Left lung (tissue), 10 donors: ENCODE measurements around the gene APOBEC3F. TPM values are rescaled to one million over a fixed set of nuclear protein-coding genes. Genes with fewer than 3 reads are reported as not detected.
A peak's percentile ranks its signal among the peaks of the same experiment; 100 is the strongest.

Experiments
- ATAC-seq: fragments of 200-7000 bp; cut with Tn5 transposase; one replicate; pipeline ENCODE4 v1.9.1; 2020; ENCODE audit warnings: moderate library complexity
- DNase-seq, 4 donors: peaks; one replicate each; pipeline ENCODE4 v3.0.0-alpha.2; 2013 to 2020
- H3K27ac ChIP-seq, 2 donors: fragments of 200-600 bp; sonication (generic) in 1 of 2; one replicate each; pipeline versions ENCODE4 v1.5.0 to v1.8.0; 2020 to 2021
- H3K27me3 ChIP-seq, 2 donors: fragments of 200-600 bp; sonication (generic) in 1 of 2; one replicate each; pipeline versions ENCODE4 v1.5.0 to v1.8.0; 2020 to 2021
- H3K36me3 ChIP-seq, 2 donors: fragments of 200-600 bp; sonication (generic) in 1 of 2; one replicate each; pipeline versions ENCODE4 v1.5.0 to v1.8.0; 2020 to 2021
- H3K4me1 ChIP-seq, 2 donors: fragments of 200-600 bp; one replicate each; pipeline ENCODE4 v1.8.0; 2021
- H3K4me3 ChIP-seq, 2 donors: fragments of 200-600 bp; sonication (generic) in 1 of 2; one replicate each; pipeline versions ENCODE4 v1.5.0 to v1.8.0; 2020 to 2021; ENCODE audit warnings: mild to moderate bottlenecking in 1 of 2
- H3K9me3 ChIP-seq, 2 donors: fragments of 200-600 bp; sonication (generic) in 1 of 2; one replicate each; pipeline versions ENCODE4 v1.5.0 to v1.8.0; 2020 to 2021
- intact Hi-C, 2 donors: fragments of 100-400 bp; cut with DNase I; formaldehyde crosslinking; loops; one replicate each; pipeline versions ENCODE4 v1.11.2 to v1.14.2; 2022
- polyA plus RNA-seq, 6 donors: library from polyadenylated mRNA; unstranded; fragments of 120-200 nt; gene quantifications; one replicate each; pipeline ENCODE4 v1.2.1, GENCODE V29; 2013; ENCODE audit not compliant: insufficient read length in 6 of 6
- total RNA-seq, 2 donors: library from RNA; stranded (reverse); fragmentation: NEBNext Ultra II Directional; extraction: Animal tissue kit (Norgen Biotek cat#: 25700); gene quantifications; one replicate each; pipeline ENCODE4 v1.2.1, GENCODE V29; 2021
- TF ChIP-seq, protein P1 (sequence below), 2 donors: fragments of 200-600 bp; sonication (generic) in 1 of 2; IDR thresholded peaks; one replicate each; pipeline versions ENCODE4 v1.5.0 to v1.8.0; 2021; ENCODE audit warnings: antibody characterized with exemption in 2 of 2
- donor health status: DM: no; HTN: yes; CAD: no.
- donor health status: DM: no; HTN: no; CAD: no.

APOBEC3F gene
- total and polyA plus RNA-seq, 8 donors, result 11.0 to 14.3 (median 11.9) TPM

DNA sequence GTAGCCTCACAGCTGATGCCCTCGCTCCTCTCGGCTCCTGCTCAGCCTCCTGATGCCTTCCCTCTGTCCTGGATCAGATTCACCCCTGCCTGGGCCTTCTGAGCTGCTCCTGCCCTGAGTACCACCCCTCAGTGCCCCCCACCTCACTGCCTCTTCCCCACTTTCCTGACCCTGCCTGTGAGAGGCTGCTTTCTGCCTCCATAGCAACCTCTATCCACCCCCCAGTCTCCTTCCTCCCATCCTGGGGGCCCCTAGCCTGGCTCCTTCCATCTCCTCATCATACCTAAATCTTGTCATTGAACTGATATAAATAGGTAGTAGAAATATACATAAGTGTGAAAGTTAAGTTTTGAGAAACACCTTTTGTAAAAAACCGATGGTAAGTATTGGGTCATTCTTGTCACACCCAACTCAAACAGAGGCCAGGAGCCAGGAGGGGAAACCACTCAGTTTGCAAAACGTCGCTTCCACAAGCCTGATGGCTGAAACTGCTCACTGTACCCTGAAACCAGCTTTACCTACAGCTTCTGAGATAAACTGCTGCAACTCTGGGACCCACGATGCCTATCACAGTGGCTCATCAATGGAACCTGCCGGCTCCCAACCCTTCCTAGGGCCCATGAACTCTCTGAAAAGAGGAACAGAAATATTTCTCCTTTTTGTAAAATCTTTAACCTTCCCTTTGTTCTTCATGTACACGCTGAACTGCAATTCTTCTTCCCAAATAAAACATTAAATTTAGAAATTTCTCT is 51.6 kb downstream of the APOBEC3F start:
- no peaks in the 10 kb centered on the region for H3K9me3 ChIP-seq
- DNase-seq (peak in 1 of 4 donors; percentile 5), ATAC-seq (no peak)
- TF ChIP-seq, protein P1, sequence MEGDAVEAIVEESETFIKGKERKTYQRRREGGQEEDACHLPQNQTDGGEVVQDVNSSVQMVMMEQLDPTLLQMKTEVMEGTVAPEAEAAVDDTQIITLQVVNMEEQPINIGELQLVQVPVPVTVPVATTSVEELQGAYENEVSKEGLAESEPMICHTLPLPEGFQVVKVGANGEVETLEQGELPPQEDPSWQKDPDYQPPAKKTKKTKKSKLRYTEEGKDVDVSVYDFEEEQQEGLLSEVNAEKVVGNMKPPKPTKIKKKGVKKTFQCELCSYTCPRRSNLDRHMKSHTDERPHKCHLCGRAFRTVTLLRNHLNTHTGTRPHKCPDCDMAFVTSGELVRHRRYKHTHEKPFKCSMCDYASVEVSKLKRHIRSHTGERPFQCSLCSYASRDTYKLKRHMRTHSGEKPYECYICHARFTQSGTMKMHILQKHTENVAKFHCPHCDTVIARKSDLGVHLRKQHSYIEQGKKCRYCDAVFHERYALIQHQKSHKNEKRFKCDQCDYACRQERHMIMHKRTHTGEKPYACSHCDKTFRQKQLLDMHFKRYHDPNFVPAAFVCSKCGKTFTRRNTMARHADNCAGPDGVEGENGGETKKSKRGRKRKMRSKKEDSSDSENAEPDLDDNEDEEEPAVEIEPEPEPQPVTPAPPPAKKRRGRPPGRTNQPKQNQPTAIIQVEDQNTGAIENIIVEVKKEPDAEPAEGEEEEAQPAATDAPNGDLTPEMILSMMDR (IDR thresholded peaks at IDR 0.05), result no peak
- H3K27me3 ChIP-seq, result peaks cover 0 to 17% of the 10 kb centered on the region in 2 donors
- H3K36me3 ChIP-seq, result no peaks in the 10 kb centered on the region
- peak overlapping the region in 1 of 2 donors; percentile 70 for H3K27ac ChIP-seq
- H3K4me1 ChIP-seq, result peaks cover 4 to 43% of the 10 kb centered on the region in 2 donors
- intact Hi-C loops, result no loop called here
- H3K4me3 ChIP-seq, result no peak overlapping the region

DNA sequence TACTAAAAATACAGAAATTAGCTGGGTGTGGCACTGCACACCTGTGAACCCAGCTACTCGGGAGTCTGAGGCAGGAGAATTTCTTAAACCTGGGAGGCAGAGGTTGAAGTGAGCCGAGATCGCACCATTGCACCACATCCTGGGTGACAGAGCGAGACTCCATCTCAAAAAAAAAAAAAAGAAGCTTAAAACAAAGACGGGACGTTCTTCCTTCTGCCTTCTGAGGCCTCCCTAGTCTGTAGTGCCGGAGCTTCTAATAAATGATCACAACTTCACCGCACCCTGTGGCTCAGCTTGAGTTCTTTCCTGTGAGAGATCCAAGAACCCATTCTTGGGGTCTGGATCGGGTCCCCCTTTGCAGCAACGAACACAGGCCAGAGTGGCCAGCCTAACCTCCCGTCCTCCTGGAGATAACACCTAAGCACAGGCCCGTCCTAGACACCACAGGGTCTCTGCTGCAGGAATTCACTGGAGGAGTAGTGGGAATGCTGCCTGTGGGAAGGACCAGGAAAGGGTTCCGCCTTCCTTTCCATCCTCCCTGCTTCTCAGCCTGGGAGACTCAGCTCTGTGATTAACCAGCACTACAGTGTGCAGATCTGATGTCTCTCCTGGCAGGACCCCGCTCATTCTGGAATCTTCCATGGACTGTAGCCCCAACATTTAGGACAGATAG is 54.2 kb downstream of the APOBEC3F start:
- Histone ChIP-seq H3K4me3 (no peak overlapping the region), H3K36me3 (no peaks in the 10 kb centered on the region), H3K27ac (peak overlapping the region in 1 of 2 donors; percentile 57), H3K27me3 (peaks cover 0 to 10% of the 10 kb centered on the region in 2 donors), H3K9me3 (no peaks in the 10 kb centered on the region), H3K4me1 (peaks cover 7 to 51% of the 10 kb centered on the region in 2 donors)
- ATAC-seq, result no peak
- TF ChIP-seq, protein P1 (IDR thresholded peaks at IDR 0.05), result no peak
- intact Hi-C loops, result no loop called here
- DNase-seq, result peak in 1 of 4 donors; percentile 9

DNA sequence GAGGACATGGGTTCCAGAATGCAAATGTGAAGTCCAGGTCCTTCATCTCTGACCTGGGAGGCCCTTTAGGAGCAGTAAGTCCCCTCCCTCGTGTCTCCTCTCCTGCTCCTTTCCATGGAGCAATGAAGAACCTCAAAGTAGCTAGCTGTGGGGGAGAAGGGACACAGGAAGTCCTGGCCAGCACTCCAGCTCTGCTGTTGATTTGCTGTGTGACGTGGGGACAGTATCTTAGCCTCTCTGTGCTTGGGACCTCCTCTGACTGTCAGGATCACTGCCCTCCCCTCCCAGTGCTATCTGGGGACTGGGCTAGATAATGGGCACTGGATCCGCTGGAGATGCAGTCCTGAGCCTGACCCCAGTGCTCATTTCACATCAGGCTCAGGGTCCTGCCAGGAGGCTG is 55.3 kb downstream of the APOBEC3F start:
- no peaks in the 10 kb centered on the region for H3K36me3 ChIP-seq
- ATAC-seq (no peak), DNase-seq (peak in 1 of 4 donors; percentile 16)
- TF ChIP-seq, protein P1 (IDR thresholded peaks at IDR 0.05), result no peak
- intact Hi-C loops, result no loop called here
- no peak overlapping the region for H3K27ac ChIP-seq
- H3K9me3 ChIP-seq, result no peaks in the 10 kb centered on the region
- no peaks in the 10 kb centered on the region for H3K27me3 ChIP-seq
- H3K4me3 ChIP-seq, result no peak overlapping the region
- H3K4me1 ChIP-seq, result peaks cover 7 to 50% of the 10 kb centered on the region in 2 donors

DNA sequence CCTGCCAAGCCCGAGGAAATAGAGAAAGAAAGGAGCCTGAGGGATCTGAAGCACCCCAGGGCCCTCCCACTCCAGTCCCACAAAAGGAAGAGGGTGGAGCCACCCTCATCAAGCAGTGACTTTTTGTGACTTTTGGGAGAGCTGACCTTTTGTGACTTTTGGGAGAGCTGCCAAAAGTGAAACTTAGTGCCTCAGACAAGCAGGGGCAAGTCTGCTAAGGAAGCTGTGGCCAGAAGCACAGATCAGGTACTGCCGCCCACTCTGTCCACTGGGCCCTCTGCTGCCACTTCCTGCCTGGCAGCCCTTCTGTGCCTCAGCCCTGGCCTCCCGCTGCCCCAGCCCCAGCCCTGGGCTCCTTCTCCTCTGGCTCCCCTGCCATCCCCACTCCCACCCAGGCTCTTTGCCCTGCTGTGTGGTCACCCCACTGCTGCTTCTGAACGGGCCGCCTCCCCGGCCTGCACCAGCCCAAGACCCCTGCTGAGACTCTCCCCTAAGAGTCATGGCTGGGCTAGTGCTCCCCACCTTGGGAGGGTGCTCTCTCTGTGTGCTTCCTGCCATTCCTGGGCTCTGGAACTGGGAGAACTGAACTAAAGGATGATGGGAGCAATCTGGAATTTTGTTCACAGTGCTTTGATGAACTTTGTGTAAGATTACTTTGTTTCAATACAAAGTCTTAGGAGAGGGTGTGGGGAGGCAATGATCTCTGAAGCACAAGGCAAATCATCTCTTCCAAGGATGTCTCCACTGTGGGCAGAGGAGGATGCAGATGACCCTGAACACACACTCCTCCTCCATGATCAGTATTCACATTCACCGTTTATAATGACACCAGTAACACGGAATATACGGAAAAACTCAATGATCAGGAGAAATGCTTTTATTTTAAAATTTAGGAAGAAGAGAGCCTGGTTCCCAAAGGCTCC is 56.7 kb downstream of the APOBEC3F start, which contains the start of gene APOBEC3H:
TSS of gene APOBEC3H (plus strand) at position 147 of the 923 bp plus-strand sequence. CDS start 3,035 bp downstream, outside the sequence.
- H3K27me3 ChIP-seq, result no peaks in the 10 kb centered on the region
- TF ChIP-seq, protein P1 (IDR thresholded peaks at IDR 0.05), result no peak
- H3K4me3 ChIP-seq, result no peak within 1 kb of the TSS
- ATAC-seq (peak; percentile 80), DNase-seq (peak in 2 of 4 donors; percentile 13 to 54)
- no peaks in the 10 kb centered on the region for H3K9me3 ChIP-seq
- H3K27ac ChIP-seq, result peak within 1 kb of the TSS; percentile 7 to 42
- H3K4me1 ChIP-seq, result peaks cover 7 to 40% of the 10 kb centered on the region in 2 donors
- no peaks in the 10 kb centered on the region for H3K36me3 ChIP-seq
- intact Hi-C loops, result no loop called here
